Muscle of leg (tissue), 11 donors: ENCODE results near the gene SLAMF6. TPM values are rescaled to one million over a fixed set of nuclear protein-coding genes. Genes with fewer than 3 reads are reported as not detected.

Experiments
- DNase-seq: peaks from one replicate; pipeline ENCODE4 v3.0.0; 2013
- H3K27ac ChIP-seq: one replicate; pipeline ENCODE4 v1.5.1; 2013; ENCODE audit warnings: mild to moderate bottlenecking, low read length, control low read depth
- H3K27me3 ChIP-seq: one replicate; pipeline ENCODE4 v1.6.1; 2013; ENCODE audit warnings: low read length; ENCODE audit not compliant: control insufficient read depth, insufficient read depth
- H3K36me3 ChIP-seq: one replicate; pipeline ENCODE4 v1.6.1; 2013; ENCODE audit warnings: low read length; ENCODE audit not compliant: control insufficient read depth, insufficient read depth
- H3K4me1 ChIP-seq: one replicate; pipeline ENCODE4 v1.6.1; 2013; ENCODE audit warnings: low read length; ENCODE audit not compliant: control insufficient read depth, insufficient read depth
- H3K4me3 ChIP-seq: one replicate; pipeline ENCODE4 v1.5.1; 2013; ENCODE audit warnings: low read length, control low read depth
- H3K9me3 ChIP-seq: replicated peaks from 2 replicates; pipeline ENCODE4 v1.6.1; 2013; ENCODE audit warnings: low read depth, low read length; ENCODE audit not compliant: control insufficient read depth
- WGBS: methylation state at CpG from one replicate; pipeline ENCODE4 v1.1.5; 2013; ENCODE audit warnings: missing lambda C conversion rate; ENCODE audit not compliant: insufficient coverage; 5-methylcytosine and 5-hydroxymethylcytosine counted together
- polyA plus RNA-seq, 8 donors: library from polyadenylated mRNA; unstranded; fragments of 120-200 nt; gene quantifications; one replicate each; pipeline versions ENCODE4 v1.2.1 to v1.2.3, GENCODE V29; 2013; ENCODE audit warnings: inconsistent platforms in 1 of 8, low replicate concordance in 1 of 8; ENCODE audit not compliant: insufficient read length in 8 of 8, insufficient read depth in 1 of 8
- total RNA-seq: library from RNA; stranded (reverse); fragments of 120-200 nt; gene quantifications from one replicate; pipeline ENCODE4 v1.2.4, GENCODE V29; 2013

SLAMF6 gene
- total and polyA plus RNA-seq, 9 donors = 0.08 to 0.16 (median 0.13) TPM

DNA sequence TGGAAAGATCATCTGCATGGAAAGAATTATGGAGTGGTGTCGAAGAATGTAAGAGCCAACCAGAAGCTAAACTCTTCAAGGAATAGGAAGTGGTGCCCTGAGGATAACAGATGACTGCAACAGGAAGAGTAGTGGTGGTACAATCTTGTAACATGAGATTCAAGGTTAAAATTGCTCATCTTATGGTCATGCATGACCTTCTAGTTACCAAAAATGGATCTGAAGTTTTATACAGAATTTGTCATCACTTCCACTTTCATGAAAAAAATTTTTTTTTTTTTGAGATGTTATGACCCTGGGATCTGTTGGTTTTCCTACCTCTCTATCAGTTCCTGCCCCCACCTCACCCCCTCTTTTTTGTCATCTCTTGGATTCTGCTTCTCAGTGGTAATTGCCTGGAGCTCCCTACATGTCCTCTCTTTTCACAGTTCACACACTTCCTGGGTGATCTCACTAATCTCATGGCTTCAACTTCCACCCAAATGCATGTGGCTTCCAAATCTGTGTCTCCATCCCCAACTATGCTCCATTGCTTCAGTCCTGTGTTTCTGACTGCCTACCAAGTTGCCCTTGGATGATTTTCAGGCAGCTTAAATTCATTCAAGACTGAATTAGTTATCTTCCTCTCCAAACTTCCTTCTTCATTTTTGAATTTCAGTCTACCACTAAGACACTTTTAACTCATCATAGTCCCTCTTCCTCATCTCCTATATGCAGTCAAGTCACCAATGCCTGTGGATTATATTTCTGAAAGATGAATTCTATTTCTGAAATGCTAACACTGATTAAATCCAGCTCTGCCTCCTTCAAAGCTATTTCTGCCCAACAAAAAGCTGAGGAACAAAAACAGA is 48.4 kb downstream of the SLAMF6 start:
- Histone ChIP-seq H3K36me3 (no peaks in the 10 kb centered on the region), H3K27ac (no peak overlapping the region), H3K27me3 (no peaks in the 10 kb centered on the region), H3K4me1 (no peaks in the 10 kb centered on the region), H3K4me3 (no peak overlapping the region), H3K9me3 (no peaks in the 10 kb centered on the region)
- WGBS = no CpG with 5 or more reads among the region's 1 CpG
- DNase-seq = no peak

DNA sequence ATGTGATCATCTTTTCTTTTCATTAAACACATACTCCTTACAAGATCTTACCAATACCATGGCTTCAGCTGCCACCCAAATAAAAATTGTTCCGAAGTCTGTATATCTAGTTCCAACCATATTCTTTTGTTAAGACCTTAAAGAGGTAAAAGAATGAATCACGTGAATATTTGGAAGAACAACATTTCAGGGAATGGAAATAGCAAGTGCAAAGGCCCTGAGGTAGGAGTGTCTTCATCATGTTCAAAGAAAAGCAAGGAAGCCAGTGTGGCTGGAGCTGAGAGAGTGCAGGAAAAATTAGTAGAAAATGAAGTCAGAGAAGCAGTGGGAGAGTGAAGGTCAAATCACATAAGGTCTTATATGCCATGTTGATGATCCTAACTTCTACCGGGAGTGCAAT is 50.9 kb downstream of the SLAMF6 start:
- no peak for DNase-seq
- Histone ChIP-seq H3K27me3 (peaks cover 2% of the 10 kb centered on the region), H3K27ac (no peak overlapping the region), H3K9me3 (no peaks in the 10 kb centered on the region), H3K4me3 (no peak overlapping the region), H3K36me3 (no peaks in the 10 kb centered on the region), H3K4me1 (no peaks in the 10 kb centered on the region)
- WGBS = 88% methylated on average over 2 of the region's 3 CpGs

DNA sequence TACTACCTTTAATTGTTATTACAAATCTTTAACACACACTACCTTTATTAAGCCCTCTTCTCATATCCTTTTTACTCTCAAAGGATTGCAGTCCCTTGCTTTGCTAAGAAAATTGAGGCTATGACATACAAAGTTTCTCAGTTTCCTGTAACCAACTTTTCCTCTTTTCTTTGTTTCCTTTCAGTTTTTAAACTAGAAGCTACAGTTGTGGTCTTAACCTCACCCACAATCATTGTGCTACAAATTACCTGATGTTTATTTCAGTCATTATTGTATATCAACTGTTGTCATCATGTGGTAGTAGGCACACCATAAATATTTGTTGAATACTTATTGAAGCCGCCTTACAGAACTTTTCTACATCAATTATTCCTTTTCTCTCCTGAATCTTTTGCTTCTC is 51.8 kb downstream of the SLAMF6 start:
- no peaks in the 10 kb centered on the region for H3K9me3 ChIP-seq
- H3K27me3 ChIP-seq = peaks cover 2% of the 10 kb centered on the region
- no peaks in the 10 kb centered on the region for H3K36me3 ChIP-seq
- no peak for DNase-seq
- no peaks in the 10 kb centered on the region for H3K4me1 ChIP-seq
- no peak overlapping the region for H3K4me3 ChIP-seq
- no CpG with 5 or more reads among the region's 1 CpG for WGBS
- no peak overlapping the region for H3K27ac ChIP-seq

DNA sequence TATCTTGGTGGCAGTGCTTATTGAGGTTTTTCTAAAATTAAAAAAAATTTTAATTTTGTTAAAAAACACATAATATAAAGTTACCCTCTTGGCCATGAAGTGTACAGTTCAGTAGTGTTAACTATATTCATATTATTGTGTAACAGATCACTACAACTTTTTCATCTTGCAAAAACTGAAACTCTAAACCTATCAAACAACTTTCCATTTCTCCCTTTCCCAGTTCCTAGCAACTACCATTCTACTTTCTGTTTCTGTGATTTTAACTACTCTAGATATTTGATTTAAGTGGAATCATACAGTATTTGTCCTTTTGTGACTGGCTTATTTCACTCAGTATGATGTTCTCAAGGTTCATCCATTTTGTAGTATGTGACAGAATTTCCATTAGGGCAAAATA is 55.5 kb downstream of the SLAMF6 start:
- Histone ChIP-seq H3K36me3 (no peaks in the 10 kb centered on the region), H3K4me3 (no peak overlapping the region), H3K9me3 (no peaks in the 10 kb centered on the region), H3K27me3 (peaks cover 2% of the 10 kb centered on the region), H3K4me1 (no peaks in the 10 kb centered on the region), H3K27ac (no peak overlapping the region)
- no peak for DNase-seq

DNA sequence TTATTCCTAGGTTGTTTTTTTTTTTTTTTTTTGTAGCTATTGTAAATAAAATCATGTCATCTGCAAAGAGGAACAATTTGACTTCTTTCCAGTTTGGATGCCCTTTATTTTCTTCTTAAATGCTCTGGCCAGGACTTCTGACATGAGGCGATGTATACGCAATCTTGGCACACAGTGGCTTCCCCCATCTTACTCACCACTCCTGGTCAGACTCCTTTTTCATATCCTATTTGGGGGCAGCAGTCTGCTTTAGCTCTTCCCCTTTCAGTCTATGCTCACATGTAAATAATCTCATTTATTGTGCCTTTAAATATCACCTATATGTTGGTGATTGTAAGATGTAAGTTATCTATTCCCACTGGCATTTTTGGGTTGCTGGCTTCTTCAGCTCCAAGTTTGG is 56.1 kb downstream of the SLAMF6 start:
- no peak overlapping the region for H3K4me3 ChIP-seq
- H3K4me1 ChIP-seq = no peaks in the 10 kb centered on the region
- WGBS = 86% methylated on average over 2 of the region's 2 CpGs
- peaks cover 2% of the 10 kb centered on the region for H3K27me3 ChIP-seq
- H3K9me3 ChIP-seq = no peaks in the 10 kb centered on the region
- no peak for DNase-seq
- H3K36me3 ChIP-seq = no peaks in the 10 kb centered on the region
- H3K27ac ChIP-seq = no peak overlapping the region

DNA sequence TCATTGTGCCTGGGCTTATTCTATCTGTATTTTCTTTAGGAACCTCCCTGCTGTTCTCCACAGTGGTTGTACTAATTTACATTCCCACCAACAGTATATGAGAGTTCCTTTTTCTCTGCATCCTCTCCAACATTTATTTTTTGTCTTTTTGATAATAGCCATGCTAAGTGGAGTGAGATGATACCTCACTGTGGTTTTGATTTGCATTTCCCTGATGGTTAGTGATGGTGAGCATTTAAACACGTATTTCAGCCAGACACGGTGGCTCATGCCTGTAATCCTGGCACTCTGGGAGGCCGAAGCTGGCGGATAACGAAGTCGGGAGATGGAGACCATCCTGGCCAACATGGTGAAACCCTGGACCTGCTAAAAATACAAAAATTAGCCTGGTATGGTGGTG is 57.9 kb downstream of the SLAMF6 start:
- Histone ChIP-seq H3K4me1 (no peaks in the 10 kb centered on the region), H3K4me3 (no peak overlapping the region), H3K27ac (no peak overlapping the region), H3K9me3 (no peaks in the 10 kb centered on the region), H3K27me3 (peaks cover 2% of the 10 kb centered on the region), H3K36me3 (no peaks in the 10 kb centered on the region)
- DNase-seq = no peak
- 86% methylated on average over 6 of the region's 6 CpGs for WGBS

DNA sequence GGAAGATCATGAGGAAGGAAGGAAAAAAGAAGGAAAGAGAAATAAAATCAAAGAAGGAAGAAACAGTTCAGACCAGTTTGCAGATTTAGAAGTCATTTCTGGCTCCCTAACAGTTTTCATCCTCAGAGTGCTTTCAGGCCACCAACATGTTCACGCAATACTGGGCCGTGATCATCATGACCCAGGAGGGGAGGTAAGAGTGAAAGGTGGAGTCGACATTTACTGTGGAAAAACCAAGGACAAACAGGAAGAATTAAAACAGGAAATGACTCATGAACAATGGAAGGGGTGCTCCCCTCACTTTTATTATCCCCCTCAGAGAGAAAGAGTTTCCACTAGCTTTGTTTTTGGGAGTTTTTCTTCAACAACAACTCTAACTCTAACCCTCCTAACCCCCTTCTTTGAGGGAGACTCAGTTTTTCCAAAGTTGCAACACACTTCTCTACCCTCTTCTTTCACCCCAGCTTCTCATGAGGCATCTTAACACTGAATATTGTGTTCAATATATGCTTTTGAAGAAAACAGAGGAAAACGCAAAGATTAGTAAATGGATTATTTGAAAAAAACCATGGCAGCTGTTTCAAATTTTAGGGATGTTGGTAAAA is 62.3 kb downstream of the SLAMF6 start:
- DNase-seq = no peak
- 67% methylated on average over 1 of the region's 4 CpGs for WGBS
- H3K9me3 ChIP-seq = no peaks in the 10 kb centered on the region
- H3K27me3 ChIP-seq = no peaks in the 10 kb centered on the region
- H3K4me1 ChIP-seq = no peaks in the 10 kb centered on the region
- no peak overlapping the region for H3K27ac ChIP-seq
- no peak overlapping the region for H3K4me3 ChIP-seq
- H3K36me3 ChIP-seq = no peaks in the 10 kb centered on the region

DNA sequence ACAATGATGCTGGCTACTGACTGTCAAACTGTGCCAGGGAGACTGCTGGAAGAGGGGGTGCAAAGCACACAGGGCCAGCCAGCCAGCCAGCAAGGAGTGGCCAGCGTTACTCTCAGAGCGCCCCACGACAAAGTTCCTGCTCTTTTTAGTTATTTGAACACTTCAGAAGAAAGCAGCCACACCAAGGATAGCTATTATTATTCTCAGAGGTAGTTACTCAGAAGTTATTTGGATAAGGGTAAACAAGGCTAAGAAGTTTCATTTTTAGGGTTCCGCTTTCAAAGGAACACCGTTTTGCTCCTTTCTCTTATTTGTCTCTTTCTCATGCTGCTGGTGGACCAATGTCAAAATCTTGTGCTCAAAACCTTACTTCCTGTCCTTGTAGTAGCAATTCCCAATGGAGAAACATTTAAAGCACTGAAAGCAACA is 62.8 kb downstream of the SLAMF6 start:
- H3K27me3 ChIP-seq = no peaks in the 10 kb centered on the region
- no peaks in the 10 kb centered on the region for H3K36me3 ChIP-seq
- H3K4me3 ChIP-seq = no peak overlapping the region
- no peak overlapping the region for H3K27ac ChIP-seq
- H3K9me3 ChIP-seq = no peaks in the 10 kb centered on the region
- no CpG with 5 or more reads among the region's 5 CpGs for WGBS
- DNase-seq = no peak
- no peaks in the 10 kb centered on the region for H3K4me1 ChIP-seq

DNA sequence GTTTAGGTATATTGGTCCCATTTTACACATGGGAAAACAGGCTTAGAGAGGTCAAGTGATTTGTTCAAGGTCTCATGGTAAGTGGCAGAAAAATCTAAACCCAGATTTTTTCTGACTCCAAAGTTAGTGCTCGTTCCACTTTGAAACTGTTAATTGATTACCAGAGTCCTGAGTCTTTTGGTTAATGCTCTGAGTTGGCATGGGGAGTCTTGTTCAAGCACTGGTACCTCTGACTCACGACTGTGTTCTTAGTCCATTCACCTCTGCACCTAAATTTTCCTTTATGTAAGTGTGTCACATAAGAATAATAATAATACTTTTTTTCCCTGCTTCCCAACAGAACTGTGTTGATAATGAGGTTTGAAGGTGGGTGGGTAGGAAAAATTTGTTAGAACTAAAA is 63.4 kb downstream of the SLAMF6 start:
- no peaks in the 10 kb centered on the region for H3K27me3 ChIP-seq
- H3K4me1 ChIP-seq = no peaks in the 10 kb centered on the region
- no peak overlapping the region for H3K4me3 ChIP-seq
- WGBS = no CpG with 5 or more reads among the region's 2 CpGs
- no peaks in the 10 kb centered on the region for H3K36me3 ChIP-seq
- DNase-seq = no peak
- H3K27ac ChIP-seq = no peak overlapping the region
- no peaks in the 10 kb centered on the region for H3K9me3 ChIP-seq

DNA sequence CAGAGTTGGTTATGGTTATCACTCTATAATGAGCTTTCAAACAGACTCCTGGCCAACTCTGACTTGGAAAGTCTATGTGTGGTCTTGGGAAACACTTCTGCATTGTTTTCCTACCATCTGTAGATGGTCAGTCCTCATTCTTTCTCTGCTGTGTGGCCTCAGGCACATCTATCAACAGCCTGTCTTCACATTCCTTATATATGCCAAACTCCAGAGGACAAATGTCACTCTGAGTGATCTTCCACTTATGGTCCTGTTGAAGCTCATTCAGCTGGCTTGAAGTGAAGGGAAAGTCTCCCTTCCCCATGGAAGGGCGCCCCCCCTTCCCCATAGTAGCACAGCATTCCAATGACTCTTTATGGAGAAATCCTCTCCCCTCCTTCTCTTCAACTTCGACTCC is 64.0 kb downstream of the SLAMF6 start:
- no peaks in the 10 kb centered on the region for H3K4me1 ChIP-seq
- no peak overlapping the region for H3K27ac ChIP-seq
- H3K36me3 ChIP-seq = no peaks in the 10 kb centered on the region
- no peak for DNase-seq
- no peak overlapping the region for H3K4me3 ChIP-seq
- WGBS = no CpG with 5 or more reads among the region's 2 CpGs
- H3K27me3 ChIP-seq = no peaks in the 10 kb centered on the region
- no peaks in the 10 kb centered on the region for H3K9me3 ChIP-seq
